Measurements from ENCODE around the gene SYNGR3.

DNA sequence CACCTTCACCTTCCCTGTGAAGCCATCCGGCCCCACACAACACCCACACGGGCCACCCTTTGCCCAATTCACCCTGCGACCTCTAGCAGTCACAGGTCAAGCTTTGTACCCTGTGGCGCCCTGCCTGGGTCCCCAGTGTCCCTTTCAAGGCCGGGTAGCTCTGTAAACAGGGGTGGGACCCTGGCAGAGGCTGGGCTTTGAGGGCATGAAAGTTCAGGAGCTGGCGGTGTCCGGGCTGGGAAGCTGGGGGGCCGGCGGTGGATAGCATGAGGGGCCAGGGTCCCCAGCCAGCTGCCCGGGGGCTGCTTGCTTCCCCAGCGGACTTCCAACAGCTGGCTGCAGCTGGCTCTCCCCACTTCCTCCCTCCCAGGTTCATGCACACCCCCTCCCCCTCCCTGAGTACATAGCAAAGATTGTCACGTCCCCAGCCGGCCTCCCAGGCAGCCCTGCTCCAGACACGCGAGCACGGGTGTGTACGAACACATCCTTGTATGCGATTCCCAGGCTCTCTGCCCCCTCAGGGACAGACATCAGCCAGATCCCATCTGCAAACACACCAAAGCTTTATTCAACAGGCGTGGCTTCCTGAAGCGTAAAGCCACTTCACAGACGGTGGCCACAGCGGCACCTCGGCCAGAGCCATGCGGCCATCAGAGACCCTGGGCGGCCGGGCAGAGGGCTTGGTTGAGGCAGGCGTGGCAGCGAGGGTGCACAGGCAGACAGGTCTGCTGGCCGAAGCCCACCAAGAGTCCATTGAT is 49.7 kb downstream of the SYNGR3 start:
- TF ChIP-seq POLR2A (IDR thresholded peaks at IDR 0.05; ENCODE audit: low read depth, low read length) = no peak
- no peak for TF ChIP-seq POLR2AphosphoS5 (IDR thresholded peaks at IDR 0.05; ENCODE audit: low read depth, low read length)

Measured in GM12891 (cell line).